Heart left ventricle (tissue), 13 donors: ENCODE results near the gene CA5B.

Source experiments
- POLR2A ChIP-seq, 2 donors: fragments of 450-650 bp; IDR thresholded peaks; one replicate each; pipeline ENCODE4 v1.6.1; 2017; ENCODE audit warnings: antibody characterized with exemption in 2 of 2, mild to moderate bottlenecking in 2 of 2, moderate library complexity in 2 of 2
- TF ChIP-seq, protein P1 (sequence below), 12 donors: fragments of 200-600 bp; sonication (generic) in 4 of 12; IDR thresholded peaks; one replicate each; pipeline versions ENCODE4 v1.5.0 to v1.8.0; 2018 to 2022; ENCODE audit warnings: antibody characterized with exemption in 12 of 12, mild to moderate bottlenecking in 5 of 12
- donor health status: ischemic (EF 13 %, LVEDD 7.1; RV severe dilation, severe dysfunction).
- donor health status: DM: no; HTN: yes; CAD: no.
- donor health status: DM: no; HTN: no; CAD: no.
- donor health status: ischemic (EF 25% LVEDD 6.9; RV normal size, moderate dysfunction).
- donor health status: ischemic (EF 25% LVEDD 5.7; RV mildly dilated, moderate dysfunction).
- donor health status: ischemic (EF 35%, LVEDD 5.7; RV mildly dilated, moderate dysfunction).
- donor health status: nonischemic (EF 11% LVEDD 7.7; RV severe dilation, severe dysfunction).
- donor health status: DM: yes; HTN: yes; CAD: no.
- donor health status: PGD.
- donor health status: ischemic (EF 29% LVEDD 5.4; RV normal size, mild dysfunction).
- donor health status: nonischemic (EF 23%, LVEDD 6.1; RV moderate dilation, normal function).

DNA sequence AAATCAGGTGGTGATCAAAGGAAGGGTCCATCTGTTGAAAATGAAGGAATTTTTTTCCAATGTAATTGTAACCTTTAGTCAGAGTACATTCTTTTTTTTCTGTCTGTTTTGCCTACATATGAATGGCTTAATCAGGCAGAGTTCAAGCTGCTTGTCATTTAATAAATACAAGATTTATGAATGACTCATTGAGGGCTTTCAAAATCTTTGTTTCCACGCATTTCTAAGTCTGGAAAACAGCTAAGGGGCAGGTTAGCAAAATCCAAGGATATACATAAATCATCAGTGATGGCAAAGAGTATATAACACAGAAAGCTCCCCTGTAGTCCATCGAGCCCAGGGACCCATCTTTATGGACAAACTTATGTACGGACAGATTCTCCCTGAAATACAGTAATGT, 1.8 kb downstream of the CA5B start:
- TF ChIP-seq, protein P1, sequence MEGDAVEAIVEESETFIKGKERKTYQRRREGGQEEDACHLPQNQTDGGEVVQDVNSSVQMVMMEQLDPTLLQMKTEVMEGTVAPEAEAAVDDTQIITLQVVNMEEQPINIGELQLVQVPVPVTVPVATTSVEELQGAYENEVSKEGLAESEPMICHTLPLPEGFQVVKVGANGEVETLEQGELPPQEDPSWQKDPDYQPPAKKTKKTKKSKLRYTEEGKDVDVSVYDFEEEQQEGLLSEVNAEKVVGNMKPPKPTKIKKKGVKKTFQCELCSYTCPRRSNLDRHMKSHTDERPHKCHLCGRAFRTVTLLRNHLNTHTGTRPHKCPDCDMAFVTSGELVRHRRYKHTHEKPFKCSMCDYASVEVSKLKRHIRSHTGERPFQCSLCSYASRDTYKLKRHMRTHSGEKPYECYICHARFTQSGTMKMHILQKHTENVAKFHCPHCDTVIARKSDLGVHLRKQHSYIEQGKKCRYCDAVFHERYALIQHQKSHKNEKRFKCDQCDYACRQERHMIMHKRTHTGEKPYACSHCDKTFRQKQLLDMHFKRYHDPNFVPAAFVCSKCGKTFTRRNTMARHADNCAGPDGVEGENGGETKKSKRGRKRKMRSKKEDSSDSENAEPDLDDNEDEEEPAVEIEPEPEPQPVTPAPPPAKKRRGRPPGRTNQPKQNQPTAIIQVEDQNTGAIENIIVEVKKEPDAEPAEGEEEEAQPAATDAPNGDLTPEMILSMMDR (IDR thresholded peaks at IDR 0.05), result no peak
- no peak for TF ChIP-seq POLR2A (IDR thresholded peaks at IDR 0.05)
